Bronchial epithelial cell (primary cell): Measurements from ENCODE around the gene DOCK9. TPM values are rescaled to one million over a fixed set of nuclear protein-coding genes. Genes with fewer than 3 reads are reported as not detected.

Experiments
- DNase-seq: peaks from one replicate; pipeline ENCODE4 v3.0.0-alpha.2; 2010; ENCODE audit warnings: low read depth
- FAIRE-seq: peaks from 2 replicates; lab custom pipeline; 2011; peaks lifted over from hg19 to GRCh38; lab: Jason Lieb, UNC
- H3K27me3 ChIP-seq: 2 replicates; pipeline ENCODE4 v1.5.1; 2011; ENCODE audit warnings: low read length; ENCODE audit not compliant: control insufficient read depth, insufficient read depth
- H3K36me3 ChIP-seq: 2 replicates; pipeline ENCODE4 v1.5.1; 2011; ENCODE audit warnings: low read length; ENCODE audit not compliant: control insufficient read depth, insufficient read depth
- H3K4me3 ChIP-seq: 2 replicates; pipeline ENCODE4 v1.5.1; 2011; ENCODE audit warnings: mild to moderate bottlenecking, low read depth, low read length, control low read depth
- total RNA-seq: library from RNA; depleted of rRNA; stranded (reverse); fragments of >200 nt; gene quantifications from 2 replicates; pipeline ENCODE4 v1.2.1, GENCODE V29; 2014
- TF ChIP-seq, protein P1 (sequence below): IDR thresholded peaks from 2 replicates; pipeline ENCODE4 v1.5.1; 2011; ENCODE audit warnings: mild to moderate bottlenecking, moderate library complexity, low read length, control low read depth, inconsistent platforms; ENCODE audit not compliant: insufficient read depth, severe bottlenecking

Gene DOCK9
- total RNA-seq, 1 donor from 2014 or later: 72.9 TPM

GRCh38 chr13:98810746-98811145 is 167.1 kb downstream of the DOCK9 start:
- Histone ChIP-seq H3K27me3 (no peaks in the 10 kb centered on the region), H3K36me3 (peaks cover 6% of the 10 kb centered on the region), H3K4me3 (no peak overlapping the region)
- FAIRE-seq (no peak), DNase-seq (no peak)
- TF ChIP-seq, protein P1, sequence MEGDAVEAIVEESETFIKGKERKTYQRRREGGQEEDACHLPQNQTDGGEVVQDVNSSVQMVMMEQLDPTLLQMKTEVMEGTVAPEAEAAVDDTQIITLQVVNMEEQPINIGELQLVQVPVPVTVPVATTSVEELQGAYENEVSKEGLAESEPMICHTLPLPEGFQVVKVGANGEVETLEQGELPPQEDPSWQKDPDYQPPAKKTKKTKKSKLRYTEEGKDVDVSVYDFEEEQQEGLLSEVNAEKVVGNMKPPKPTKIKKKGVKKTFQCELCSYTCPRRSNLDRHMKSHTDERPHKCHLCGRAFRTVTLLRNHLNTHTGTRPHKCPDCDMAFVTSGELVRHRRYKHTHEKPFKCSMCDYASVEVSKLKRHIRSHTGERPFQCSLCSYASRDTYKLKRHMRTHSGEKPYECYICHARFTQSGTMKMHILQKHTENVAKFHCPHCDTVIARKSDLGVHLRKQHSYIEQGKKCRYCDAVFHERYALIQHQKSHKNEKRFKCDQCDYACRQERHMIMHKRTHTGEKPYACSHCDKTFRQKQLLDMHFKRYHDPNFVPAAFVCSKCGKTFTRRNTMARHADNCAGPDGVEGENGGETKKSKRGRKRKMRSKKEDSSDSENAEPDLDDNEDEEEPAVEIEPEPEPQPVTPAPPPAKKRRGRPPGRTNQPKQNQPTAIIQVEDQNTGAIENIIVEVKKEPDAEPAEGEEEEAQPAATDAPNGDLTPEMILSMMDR: no peak

- Histone ChIP-seq H3K4me3 (no peak overlapping the region), H3K36me3 (peaks cover 8% of the 10 kb centered on the region), H3K27me3 (no peaks in the 10 kb centered on the region)
- DNase-seq (no peak), FAIRE-seq (no peak)
- TF ChIP-seq, protein P1: no peak
Observed at GRCh38 chr13:98809345-98809777, 168.5 kb downstream of the DOCK9 start.

GRCh38 chr13:98807774-98808173 is 170.1 kb downstream of the DOCK9 start:
- DNase-seq: no peak
- TF ChIP-seq, protein P1: no peak
- H3K27me3 ChIP-seq: no peaks in the 10 kb centered on the region
- no peak for FAIRE-seq
- H3K4me3 ChIP-seq: no peak overlapping the region
- H3K36me3 ChIP-seq: peaks cover 13% of the 10 kb centered on the region

DNA sequence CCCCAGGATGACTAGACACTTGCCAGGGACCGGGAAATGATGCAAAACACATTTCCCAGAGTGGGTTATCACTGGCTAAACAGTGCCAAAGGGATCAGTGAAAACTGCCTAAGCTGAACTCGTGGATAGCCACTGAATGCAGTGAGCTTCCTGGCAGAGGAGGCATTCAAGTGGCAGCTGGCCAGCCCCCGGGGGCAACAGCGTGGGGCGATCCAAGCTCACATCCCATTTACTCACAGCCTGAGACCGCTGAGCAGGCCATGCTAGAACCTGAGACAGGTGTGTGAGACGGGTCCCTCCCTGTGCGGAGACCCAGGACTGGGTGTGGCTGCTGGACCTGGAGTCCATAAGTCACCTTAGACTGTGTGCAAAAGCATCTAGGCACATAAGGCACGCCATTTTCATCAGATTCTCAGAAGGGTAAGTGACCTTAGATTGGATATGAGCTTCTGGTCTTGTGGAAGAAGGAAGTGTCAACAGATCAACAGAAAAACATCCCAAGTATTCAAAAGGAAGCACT is 173.5 kb downstream of the DOCK9 start:
- TF ChIP-seq, protein P1: no peak
- no peaks in the 10 kb centered on the region for H3K27me3 ChIP-seq
- peaks cover 9% of the 10 kb centered on the region for H3K36me3 ChIP-seq
- no peak for FAIRE-seq
- DNase-seq: no peak
- no peak overlapping the region for H3K4me3 ChIP-seq

DNA sequence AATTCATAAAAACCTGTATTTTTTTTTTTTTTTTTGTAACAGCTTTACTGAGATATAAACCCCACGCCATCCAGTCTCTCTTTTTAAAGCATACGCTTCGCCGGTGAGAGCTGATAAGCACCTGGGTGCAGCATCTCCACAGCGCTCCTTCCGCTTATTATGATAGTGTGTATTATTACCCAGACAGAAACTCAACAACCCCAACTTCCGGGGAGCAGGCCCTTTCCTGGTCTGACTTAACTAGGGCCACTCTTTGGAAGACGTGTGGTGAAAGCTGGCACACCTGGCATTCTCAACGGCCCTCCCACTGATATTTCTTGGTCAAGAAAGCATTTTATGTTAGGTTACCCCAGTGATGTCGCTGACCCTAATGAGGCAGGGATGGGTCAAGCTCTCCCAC is 173.9 kb downstream of the DOCK9 start:
- peaks cover 9% of the 10 kb centered on the region for H3K36me3 ChIP-seq
- DNase-seq (no peak), FAIRE-seq (no peak)

More for the DNA sequence above, 173.9 kb downstream of the DOCK9 start:
- TF ChIP-seq, protein P1: no peak
- H3K27me3 ChIP-seq: no peaks in the 10 kb centered on the region
- no peak overlapping the region for H3K4me3 ChIP-seq
